Keratinocyte (primary cell): Measurements from ENCODE around the gene COA7. TPM values are rescaled to one million over a fixed set of nuclear protein-coding genes. Genes with fewer than 3 reads are reported as not detected.

Experiments
- DNase-seq: peaks from one replicate; pipeline ENCODE4 v3.0.0-alpha.2; 2011; ENCODE audit warnings: low read depth, missing footprints, low spot score
- FAIRE-seq: peaks from 2 replicates; lab custom pipeline; 2011; peaks lifted over from hg19 to GRCh38; lab: Jason Lieb, UNC
- H2AFZ ChIP-seq: 2 replicates; pipeline ENCODE4 v1.6.0; 2012; ENCODE audit warnings: low read length, control low read depth, inconsistent platforms; ENCODE audit not compliant: control insufficient read depth
- H3K27ac ChIP-seq: 2 replicates; pipeline ENCODE4 v1.5.1; 2011; ENCODE audit warnings: low read length; ENCODE audit not compliant: control insufficient read depth, insufficient read depth
- H3K27me3 ChIP-seq: 3 replicates; pipeline ENCODE4 v1.6.0; 2011; ENCODE audit warnings: low read length; ENCODE audit not compliant: control insufficient read depth, insufficient read depth; ENCODE audit errors: extremely low read depth
- H3K36me3 ChIP-seq, 2 experiments: 2 replicates in 1 of 2; 3 replicates in 1 of 2; pipeline ENCODE4 v1.5.1; 2011; ENCODE audit warnings: low read length in 2 of 2, mild to moderate bottlenecking in 1 of 2; ENCODE audit not compliant: control insufficient read depth in 2 of 2, insufficient read depth in 2 of 2; ENCODE audit errors: extremely low read depth in 1 of 2
- H3K4me1 ChIP-seq: 3 replicates; pipeline ENCODE4 v1.5.1; 2011; ENCODE audit warnings: low read length; ENCODE audit not compliant: control insufficient read depth, insufficient read depth; ENCODE audit errors: extremely low read depth
- H3K4me2 ChIP-seq: 3 replicates; pipeline ENCODE4 v1.6.0; 2011; ENCODE audit warnings: low read depth, low read length; ENCODE audit not compliant: control insufficient read depth, insufficient read depth; ENCODE audit errors: extremely low read depth
- H3K4me3 ChIP-seq, 3 experiments: fragments of 200-600 bp in 1 of 3; sonication (generic) in 1 of 3; 2 replicates in 2 of 3; 3 replicates in 1 of 3; pipeline ENCODE4 v1.5.1; 2011 to 2016; ENCODE audit warnings: low read length in 3 of 3, mild to moderate bottlenecking in 3 of 3, control low read depth in 2 of 3, inconsistent platforms in 1 of 3, low read depth in 1 of 3, mixed read lengths in 1 of 3, mixed run types in 1 of 3, moderate library complexity in 1 of 3; ENCODE audit not compliant: control insufficient read depth in 2 of 3, insufficient read depth in 2 of 3; ENCODE audit errors: extremely low read depth in 1 of 3
- H3K79me2 ChIP-seq: 2 replicates; pipeline ENCODE4 v1.6.0; 2012; ENCODE audit warnings: low read length; ENCODE audit not compliant: control insufficient read depth, insufficient read depth
- H3K9ac ChIP-seq: 3 replicates; pipeline ENCODE4 v1.6.0; 2011; ENCODE audit warnings: low read length; ENCODE audit not compliant: control insufficient read depth, insufficient read depth; ENCODE audit errors: extremely low read depth
- H3K9me1 ChIP-seq: 3 replicates; pipeline ENCODE4 v1.6.0; 2011; ENCODE audit warnings: low read length; ENCODE audit not compliant: control insufficient read depth, insufficient read depth; ENCODE audit errors: extremely low read depth
- H3K9me3 ChIP-seq: 2 replicates; pipeline ENCODE4 v1.5.1; 2012; ENCODE audit warnings: low read depth, low read length; ENCODE audit not compliant: control insufficient read depth
- H4K20me1 ChIP-seq: 3 replicates; pipeline ENCODE4 v1.6.0; 2011; ENCODE audit warnings: low read length; ENCODE audit not compliant: control insufficient read depth, insufficient read depth; ENCODE audit errors: extremely low read depth
- EZH2 ChIP-seq: IDR thresholded peaks from one replicate; pipeline ENCODE4 v1.6.1; 2012; ENCODE audit warnings: inconsistent platforms, mild to moderate bottlenecking, low read length, moderate library complexity
- dilution Hi-C: fragments of 300-500 bp; cut with MboI; formaldehyde crosslinking; loops from one replicate; pipeline ENCODE4 v1.7.0; 2020; ENCODE audit warnings: low sequenced_read_pairs; ENCODE audit not compliant: extremely low pct_ligation_motif_present
- polyA plus RNA-seq, 5 experiments: library from polyadenylated mRNA; depleted of rRNA in 3 of 5; stranded (reverse) in 3 of 5; stranded (forward) in 1 of 5; unstranded in 1 of 5; fragments of >200 nt; gene quantifications; 1 replicate in 1 of 5; 2 replicates in 3 of 5; 3 replicates in 1 of 5; pipeline versions ENCODE4 v1.2.1 to v1.2.3, GENCODE V29; 2011 to 2012; ENCODE audit warnings: missing spikeins in 2 of 5, low read depth in 1 of 5, low replicate concordance in 1 of 5
- TF ChIP-seq, protein P1 (sequence below), 3 experiments: IDR thresholded peaks in 1 of 3; conservative IDR thresholded peaks in 1 of 3; optimal IDR thresholded peaks in 1 of 3; 2 replicates in 2 of 3; 3 replicates in 1 of 3; pipeline versions ENCODE3 to v1.5.1; 2011; ENCODE audit warnings: low read length in 3 of 3, mild to moderate bottlenecking in 3 of 3, moderate library complexity in 2 of 3, control low read depth in 1 of 3, inconsistent platforms in 1 of 3; ENCODE audit not compliant: insufficient read depth in 2 of 3; ENCODE audit errors: extremely low read depth in 1 of 3

COA7 gene
- polyA plus RNA-seq, 1 donor (not counting 4 experiments of a cell fraction or from before 2014, with no cell fraction given), result 23.5 TPM

DNA sequence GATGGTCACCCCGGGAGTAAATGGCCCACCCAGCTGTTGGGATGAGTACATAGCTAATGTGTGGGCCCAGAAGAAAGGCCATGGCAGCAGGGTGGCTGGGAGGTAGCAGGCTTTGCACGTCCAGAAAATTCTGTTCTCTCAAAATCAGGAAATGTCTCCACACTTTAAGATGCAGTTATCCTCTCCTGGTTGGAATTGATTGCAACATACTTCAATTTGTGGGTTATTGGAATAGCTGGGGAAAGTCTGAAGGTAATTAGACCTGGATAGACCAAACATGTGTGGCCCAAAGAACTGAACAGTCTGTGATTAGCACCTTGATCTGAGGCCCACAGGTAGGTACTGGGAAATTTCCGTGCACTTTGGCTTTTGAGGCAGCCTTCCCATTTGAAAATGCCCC lies 30.2 kb downstream of the COA7 start:
- Histone ChIP-seq H3K9ac (no peak overlapping the region), H3K27me3 (no peaks in the 10 kb centered on the region), H4K20me1 (no peaks in the 10 kb centered on the region), H3K36me3 (no peaks in the 10 kb centered on the region), H3K27ac (no peak overlapping the region), H3K9me1 (no peaks in the 10 kb centered on the region), H3K4me1 (peaks cover 50% of the 10 kb centered on the region), H3K79me2 (no peaks in the 10 kb centered on the region), H3K4me2 (no peak overlapping the region), H3K9me3 (no peaks in the 10 kb centered on the region), H2AFZ (no peak overlapping the region), H3K4me3 (no peak overlapping the region)
- DNase-seq, result no peak
- TF ChIP-seq, protein P1, sequence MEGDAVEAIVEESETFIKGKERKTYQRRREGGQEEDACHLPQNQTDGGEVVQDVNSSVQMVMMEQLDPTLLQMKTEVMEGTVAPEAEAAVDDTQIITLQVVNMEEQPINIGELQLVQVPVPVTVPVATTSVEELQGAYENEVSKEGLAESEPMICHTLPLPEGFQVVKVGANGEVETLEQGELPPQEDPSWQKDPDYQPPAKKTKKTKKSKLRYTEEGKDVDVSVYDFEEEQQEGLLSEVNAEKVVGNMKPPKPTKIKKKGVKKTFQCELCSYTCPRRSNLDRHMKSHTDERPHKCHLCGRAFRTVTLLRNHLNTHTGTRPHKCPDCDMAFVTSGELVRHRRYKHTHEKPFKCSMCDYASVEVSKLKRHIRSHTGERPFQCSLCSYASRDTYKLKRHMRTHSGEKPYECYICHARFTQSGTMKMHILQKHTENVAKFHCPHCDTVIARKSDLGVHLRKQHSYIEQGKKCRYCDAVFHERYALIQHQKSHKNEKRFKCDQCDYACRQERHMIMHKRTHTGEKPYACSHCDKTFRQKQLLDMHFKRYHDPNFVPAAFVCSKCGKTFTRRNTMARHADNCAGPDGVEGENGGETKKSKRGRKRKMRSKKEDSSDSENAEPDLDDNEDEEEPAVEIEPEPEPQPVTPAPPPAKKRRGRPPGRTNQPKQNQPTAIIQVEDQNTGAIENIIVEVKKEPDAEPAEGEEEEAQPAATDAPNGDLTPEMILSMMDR (optimal IDR thresholded peaks at IDR 0.05 in 1 of 3, IDR thresholded peaks at IDR 0.05 in 1 of 3, conservative IDR thresholded peaks at IDR 0.05 in 1 of 3; ENCODE audit: extremely low read depth in 1 of 3, insufficient read depth in 2 of 3, low read length in 3 of 3), result no peak
- TF ChIP-seq EZH2, result no peak
- dilution Hi-C loops, result no loop called here
- FAIRE-seq, result no peak

DNA sequence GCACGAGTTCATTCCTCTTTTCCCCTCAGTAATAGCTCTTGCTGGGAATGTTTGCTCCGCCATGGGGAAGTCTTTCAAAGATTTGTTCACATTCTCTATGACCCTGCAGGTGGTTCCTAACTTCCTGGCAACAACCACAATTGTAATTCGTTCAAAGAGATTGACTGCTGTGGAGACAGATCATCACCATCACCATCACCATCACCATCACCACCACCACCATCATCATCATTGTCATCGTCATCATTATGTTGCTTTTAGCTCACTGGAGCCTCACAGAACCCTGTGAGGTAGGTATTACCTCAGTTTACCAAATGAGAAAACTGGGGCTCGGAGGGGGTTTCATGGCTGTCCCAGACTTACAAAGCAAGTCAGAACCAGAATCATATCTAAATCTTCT lies 30.9 kb downstream of the COA7 start:
- no peak overlapping the region for H3K27ac ChIP-seq
- H3K79me2 ChIP-seq, result no peaks in the 10 kb centered on the region
- no peak overlapping the region for H3K9ac ChIP-seq
- TF ChIP-seq, protein P1 (optimal IDR thresholded peaks at IDR 0.05 in 1 of 3, IDR thresholded peaks at IDR 0.05 in 1 of 3, conservative IDR thresholded peaks at IDR 0.05 in 1 of 3; ENCODE audit: extremely low read depth in 1 of 3, insufficient read depth in 2 of 3, low read length in 3 of 3), result no peak
- no peak for TF ChIP-seq EZH2
- FAIRE-seq (no peak), DNase-seq (no peak)
- peaks cover 53% of the 10 kb centered on the region for H3K4me1 ChIP-seq
- H4K20me1 ChIP-seq, result no peaks in the 10 kb centered on the region
- no peaks in the 10 kb centered on the region for H3K27me3 ChIP-seq
- no peak overlapping the region for H2AFZ ChIP-seq
- H3K36me3 ChIP-seq, result no peaks in the 10 kb centered on the region
- no peak overlapping the region for H3K4me3 ChIP-seq
- dilution Hi-C loops, result no loop called here
- no peaks in the 10 kb centered on the region for H3K9me1 ChIP-seq
- no peak overlapping the region for H3K4me2 ChIP-seq
- H3K9me3 ChIP-seq, result no peaks in the 10 kb centered on the region
